Fibroblast of upper back skin (primary cell): ENCODE measurements around the gene ATP13A1.
"Not testable (repeated sequence)": the region's sequence is repeated elsewhere in the genome, so short reads cannot be mapped to it uniquely, and the experiment has no call there.

Source experiments
- DNase-seq: peaks from one replicate; pipeline ENCODE4 v3.0.0-alpha.2; 2013

The ATP13A1 gene

DNA sequence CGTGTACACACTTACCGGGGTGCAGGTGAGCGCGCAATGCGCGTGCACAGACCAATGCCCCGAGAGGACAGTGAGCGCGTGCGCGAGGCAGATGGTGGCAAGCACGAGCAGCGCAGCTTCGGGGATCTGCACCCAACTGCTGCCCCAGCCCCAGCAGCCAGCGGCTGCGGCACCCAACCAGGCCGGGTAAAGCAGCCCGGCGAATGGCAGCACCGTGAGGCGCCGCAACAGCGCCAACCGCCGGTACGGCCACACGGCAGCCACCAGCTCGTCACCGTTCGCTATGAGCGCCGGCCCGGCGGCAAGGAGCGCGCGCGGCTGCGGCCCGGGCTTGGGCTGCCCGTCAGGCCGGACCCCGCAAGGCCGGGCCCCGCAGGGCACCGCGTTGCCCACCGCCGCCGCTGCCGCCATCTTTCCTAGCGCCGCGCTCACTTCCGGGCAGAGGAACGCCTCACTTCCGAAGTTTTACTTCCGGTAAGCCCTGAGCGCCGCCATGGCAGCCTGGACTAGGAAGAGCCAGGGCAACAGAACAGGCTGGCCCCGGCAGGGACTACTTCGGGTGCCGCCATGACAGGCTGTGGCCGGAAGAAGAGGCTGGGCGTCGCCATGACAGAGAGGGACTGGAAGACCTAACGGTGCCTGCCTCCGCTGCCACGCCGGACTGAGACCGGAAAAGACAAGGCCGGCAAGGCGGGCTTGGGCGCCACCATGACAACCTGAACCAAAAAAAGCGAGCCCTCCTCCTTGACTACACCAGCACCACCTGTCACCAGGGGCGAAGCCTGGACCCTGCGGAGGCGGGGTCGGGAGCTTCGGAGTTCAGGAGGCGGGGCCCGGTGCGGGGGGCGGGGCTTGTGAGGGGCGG lies at the start of gene ATP13A1:
TSS of gene ATP13A1 (minus strand) at position 421 of the 865 bp plus-strand sequence. CDS start at position 411, 10 bp downstream.
- peak; percentile 98 for DNase-seq

DNA sequence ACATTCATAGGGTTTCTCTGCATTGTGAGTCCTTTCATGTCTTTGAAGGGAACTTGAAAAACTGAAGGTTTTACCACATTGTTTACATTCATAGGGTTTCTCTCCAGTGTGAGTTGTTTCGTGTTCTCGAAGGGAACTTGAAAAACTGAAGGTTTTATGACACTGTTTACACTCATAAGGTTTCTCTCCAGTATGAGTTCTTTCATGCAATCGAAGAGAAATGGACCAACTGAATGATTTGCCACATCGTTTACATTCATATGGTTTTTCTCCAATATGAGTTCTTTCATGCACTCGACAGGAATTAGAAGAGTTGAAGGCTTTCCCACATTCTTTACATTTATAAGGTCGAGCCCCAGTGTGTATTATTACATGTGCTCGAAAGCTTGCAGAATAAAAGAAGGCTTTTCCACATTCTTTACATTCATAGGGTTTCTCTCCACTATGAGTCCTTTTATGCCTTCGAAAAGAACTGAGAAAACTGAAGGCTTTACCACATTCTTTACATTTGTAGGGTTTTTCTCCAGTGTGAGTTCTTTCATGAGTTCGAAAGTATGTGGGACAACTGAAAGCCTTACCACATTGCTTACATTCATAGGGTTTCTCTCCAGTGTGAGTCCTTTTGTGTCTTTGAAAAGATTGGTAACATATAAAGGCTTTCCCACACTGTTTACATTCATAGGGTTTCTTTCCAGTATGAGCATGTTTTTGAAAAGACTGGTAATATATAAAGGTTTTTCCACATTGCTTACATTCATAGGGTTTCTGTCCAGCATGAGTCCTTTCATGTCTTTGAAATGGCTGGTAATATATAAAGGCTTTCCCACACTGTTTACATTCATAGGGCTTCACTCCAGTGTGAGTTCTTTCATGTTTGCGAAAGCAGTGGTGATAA lies 48.7 kb upstream of the ATP13A1 start:
- DNase-seq: no peak

GRCh38 chr19:19711306-19711933 lies 47.9 kb upstream of the ATP13A1 start:
- no peak for DNase-seq

GRCh38 chr19:19710506-19710905 lies 47.0 kb upstream of the ATP13A1 start:
- no peak for DNase-seq

- no peak for DNase-seq
These were observed 41.4 kb upstream of the ATP13A1 start for GRCh38 chr19:19704836-19705235.

DNA sequence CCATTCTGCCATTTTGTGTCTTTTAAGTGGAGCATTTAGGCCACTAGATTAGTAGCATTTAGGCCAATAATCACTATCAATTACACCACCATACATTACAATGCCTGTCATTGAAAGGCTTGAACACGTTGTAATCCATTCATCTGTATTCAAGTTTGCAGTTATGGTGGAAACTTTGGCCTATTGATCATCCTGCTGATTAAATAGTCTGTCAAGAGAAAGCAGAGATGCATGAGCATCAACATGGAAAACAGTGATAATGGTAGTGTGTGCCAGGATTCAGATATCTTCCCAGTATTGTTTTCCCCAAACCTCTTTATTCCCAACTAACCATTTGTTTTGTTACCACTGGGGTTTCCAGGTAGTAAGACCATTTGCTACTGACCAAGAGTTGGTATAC lies 37.0 kb upstream of the ATP13A1 start:
- not testable (repeated sequence) for DNase-seq

DNA sequence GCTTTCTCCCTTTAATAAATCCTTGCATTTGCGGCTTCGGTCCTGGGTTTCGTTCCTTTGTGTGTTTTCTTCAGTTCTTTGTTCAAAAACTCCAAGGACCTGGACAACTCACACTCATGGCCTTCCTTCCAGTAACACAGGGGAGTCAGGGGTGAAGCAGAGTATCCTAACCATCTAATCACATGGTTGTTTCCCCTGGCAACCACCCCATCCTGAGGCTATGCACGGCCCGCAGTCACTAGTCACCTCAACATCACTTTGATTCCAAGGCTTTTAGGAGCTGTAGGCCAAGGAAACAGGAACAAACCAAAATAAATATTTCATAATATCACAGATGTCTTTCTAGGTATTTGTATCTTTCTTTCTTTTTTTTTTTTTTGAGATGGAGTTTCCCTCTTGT lies 34.1 kb upstream of the ATP13A1 start:
- no peak for DNase-seq

- no peak for DNase-seq
These were observed 32.9 kb upstream of the ATP13A1 start for GRCh38 chr19:19696386-19696785.

GRCh38 chr19:19691683-19692082 lies 28.2 kb upstream of the ATP13A1 start:
- no peak for DNase-seq

DNA sequence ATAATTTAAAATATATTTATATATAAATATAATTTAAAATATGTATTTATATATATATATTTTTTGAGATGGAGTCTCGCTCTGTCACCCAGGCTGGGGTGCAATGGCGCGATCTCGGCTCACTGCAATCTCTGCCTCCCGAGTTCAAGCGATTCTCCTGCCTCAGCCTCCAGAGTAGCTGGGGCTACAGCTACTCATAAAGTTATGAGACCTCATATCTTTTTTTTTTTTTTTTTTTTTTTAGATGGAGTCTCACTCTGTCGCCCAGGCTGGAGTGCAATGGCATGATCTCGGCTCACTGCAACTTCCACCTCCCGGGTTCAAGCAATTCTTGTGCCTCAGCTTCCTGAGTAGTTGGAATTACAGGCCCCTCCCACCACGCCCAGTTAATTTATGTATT lies 25.5 kb upstream of the ATP13A1 start:
- DNase-seq: not testable (repeated sequence)

GRCh38 chr19:19687090-19687489 lies 23.6 kb upstream of the ATP13A1 start:
- DNase-seq: no peak

DNA sequence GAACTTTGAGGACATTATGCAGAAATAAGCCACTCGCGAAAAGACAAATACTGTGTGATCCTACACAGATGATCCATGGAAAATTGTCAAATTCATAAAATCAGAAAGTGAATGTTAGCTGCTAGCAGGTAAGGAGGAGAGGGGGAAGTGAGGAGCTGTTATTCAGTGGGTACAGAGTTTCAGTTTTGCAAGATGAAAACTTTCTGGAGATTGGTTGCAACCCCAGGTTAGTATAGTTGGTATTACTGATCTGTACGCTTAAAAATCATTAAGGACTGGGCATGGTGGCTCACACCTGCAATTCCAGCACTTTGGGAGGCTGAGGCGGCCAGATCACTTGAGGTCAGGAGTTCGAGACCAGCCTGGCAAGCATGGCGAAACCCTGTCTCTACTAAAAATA lies 23.1 kb upstream of the ATP13A1 start:
- DNase-seq: no peak

DNA sequence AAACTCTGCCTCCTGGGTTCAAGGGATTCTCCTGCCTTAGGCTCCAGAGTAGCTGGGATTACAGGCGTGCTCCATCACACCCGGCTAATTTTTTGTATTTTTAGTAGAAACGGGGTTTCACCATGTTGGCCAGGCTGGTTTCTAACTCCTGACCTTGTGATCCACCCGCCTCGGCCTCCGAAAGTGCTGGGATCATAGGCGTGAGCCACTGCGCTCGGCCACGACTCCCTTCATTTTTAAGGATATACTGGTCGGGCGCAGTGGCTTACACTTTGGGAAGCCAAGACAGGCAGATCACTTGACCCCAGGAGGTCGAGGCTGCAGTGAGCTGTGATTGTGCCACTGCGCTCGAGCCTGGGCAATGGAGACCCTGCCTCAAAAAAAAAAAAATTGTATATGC lies 22.6 kb upstream of the ATP13A1 start:
- not testable (repeated sequence) for DNase-seq

DNA sequence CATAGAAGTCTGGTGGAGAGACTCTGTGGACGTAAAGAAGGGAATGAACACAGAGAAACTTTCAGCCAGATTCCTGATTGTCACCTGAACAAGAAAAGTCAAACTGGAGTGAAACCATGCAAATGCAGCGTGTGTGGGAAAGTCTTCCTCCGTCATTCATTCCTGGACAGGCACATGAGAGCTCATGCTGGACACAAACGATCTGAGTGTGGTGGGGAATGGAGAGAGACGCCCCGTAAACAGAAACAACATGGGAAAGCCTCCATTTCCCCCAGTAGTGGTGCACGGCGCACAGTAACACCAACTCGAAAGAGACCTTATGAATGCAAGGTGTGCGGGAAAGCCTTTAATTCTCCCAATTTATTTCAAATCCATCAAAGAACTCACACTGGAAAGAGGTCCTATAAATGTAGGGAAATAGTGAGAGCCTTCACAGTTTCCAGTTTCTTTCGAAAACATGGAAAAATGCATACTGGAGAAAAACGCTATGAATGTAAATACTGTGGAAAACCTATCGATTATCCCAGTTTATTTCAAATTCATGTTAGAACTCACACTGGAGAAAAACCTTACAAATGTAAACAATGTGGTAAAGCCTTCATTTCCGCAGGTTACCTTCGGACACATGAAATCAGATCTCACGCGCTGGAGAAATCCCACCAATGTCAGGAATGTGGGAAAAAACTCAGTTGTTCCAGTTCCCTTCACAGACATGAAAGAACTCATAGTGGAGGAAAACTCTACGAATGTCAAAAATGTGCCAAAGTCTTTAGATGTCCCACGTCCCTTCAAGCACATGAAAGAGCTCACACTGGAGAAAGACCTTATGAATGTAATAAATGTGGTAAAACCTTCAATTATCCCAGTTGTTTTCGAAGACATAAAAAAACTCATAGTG lies 15.9 kb upstream of the ATP13A1 start:
- DNase-seq: no peak

GRCh38 chr19:19677579-19677978 lies 14.1 kb upstream of the ATP13A1 start:
- DNase-seq: no peak

DNA sequence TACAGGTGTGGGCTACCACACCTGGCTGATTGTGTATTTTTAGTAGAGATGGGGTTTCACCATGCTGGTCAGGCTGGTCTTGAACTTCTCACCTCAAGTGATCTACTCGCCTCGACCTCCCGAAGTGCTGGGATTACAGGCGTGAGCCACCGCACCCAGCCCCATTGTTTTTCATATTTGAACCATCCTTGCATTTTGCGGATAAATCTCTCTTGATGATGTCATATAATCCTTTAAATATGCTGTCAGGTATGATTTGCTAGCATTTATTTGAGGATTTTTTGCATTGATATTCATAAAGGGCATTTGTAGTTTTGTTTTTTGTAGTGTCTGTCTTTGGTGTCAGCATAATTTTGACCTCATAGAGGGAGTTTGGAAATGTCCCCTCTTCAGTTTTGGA lies 10.8 kb upstream of the ATP13A1 start:
- DNase-seq: no peak

DNA sequence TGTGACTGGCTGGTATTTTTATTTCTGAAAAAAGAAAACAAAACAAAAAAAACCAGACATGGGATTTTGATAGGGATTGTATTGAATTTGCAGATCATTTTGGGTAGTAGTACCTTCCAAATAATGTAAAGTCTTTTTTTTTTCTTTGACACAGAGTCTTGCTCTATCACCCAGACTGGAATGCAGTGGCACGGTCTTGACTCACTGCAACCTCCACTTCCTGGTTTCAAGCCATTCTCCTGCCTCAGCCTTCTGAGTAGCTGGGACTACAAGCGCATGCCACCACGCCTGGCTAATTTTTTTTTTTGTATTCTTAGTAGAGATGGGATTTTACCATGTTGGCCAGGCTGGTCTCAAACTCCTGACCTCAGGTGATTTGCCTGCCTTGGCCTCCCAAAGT lies 9.3 kb upstream of the ATP13A1 start:
- no peak for DNase-seq

GRCh38 chr19:19670070-19670551 lies 6.6 kb upstream of the ATP13A1 start:
- no peak for DNase-seq

DNA sequence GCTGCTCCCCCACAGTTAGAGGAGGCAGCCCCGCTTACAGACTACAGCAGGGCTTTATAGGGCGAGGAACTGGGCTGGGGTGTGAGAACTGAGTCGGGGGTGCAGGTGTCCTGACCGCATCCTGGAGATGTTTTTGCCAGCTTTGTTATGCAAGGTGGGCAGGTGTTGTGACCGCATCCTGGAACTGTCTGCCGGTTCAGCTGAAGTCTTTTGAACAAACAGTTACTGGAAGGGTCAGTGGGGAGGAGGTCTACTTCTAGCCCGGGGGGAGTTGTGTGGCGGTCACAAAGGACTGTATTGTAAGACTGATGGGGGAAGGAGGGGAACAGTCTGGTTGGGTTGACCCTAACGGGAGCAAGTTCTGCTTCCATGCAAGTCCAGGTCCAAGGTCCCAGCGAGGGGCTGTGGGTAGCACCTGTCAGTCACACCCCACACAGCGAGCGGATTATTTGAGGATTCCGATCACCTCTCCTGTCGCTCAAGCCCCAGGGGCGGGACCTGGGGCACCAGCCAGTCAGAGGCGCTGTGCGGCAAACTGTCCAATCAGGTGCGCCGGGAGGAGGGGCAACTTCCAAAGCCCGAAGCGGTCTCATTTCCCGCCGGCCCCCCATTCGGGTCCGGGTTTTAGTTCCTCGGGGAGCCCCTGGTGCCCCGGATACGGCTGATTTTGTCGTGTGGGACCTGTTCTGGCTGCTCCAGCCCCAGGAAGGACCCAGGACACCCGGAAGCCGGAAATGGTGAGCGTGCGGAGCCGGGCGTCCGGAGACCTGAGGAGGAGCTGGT lies 4.9 kb upstream of the ATP13A1 start, which contains the start of gene ZNF101:
TSS of gene ZNF101 (plus strand) at position 610 of the 783 bp plus-strand sequence. CDS start at position 735, 125 bp downstream.
- peak; percentile 88 for DNase-seq

DNA sequence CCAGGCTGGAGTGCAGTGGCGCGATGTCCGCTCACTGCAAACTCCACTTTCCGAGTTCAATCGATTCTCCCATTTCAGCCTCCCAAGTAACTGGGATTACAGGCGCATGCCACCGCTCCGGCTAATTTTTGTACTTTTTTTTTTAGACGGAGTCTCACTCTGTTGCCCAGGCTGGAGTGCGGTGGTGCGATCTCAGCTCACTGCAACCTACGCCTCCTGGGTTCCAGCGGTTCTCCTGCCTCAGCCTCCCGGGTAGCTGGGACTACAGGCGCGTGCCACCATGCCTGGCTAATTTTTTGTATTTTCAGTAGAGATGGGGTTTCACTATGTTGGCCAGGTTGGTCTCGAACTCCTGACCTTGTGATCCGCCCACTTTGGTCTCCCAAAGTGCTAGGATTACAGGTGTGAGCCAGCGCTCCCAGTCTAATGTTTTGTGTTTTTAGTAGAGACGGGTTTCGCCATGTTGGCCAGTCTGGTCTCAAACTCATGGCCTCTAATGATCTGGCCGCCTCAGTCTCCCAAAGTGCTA lies 2.0 kb upstream of the ATP13A1 start:
- not testable (repeated sequence) for DNase-seq

- DNase-seq: no peak
These were observed 613 bp downstream of the ATP13A1 start for GRCh38 chr19:19662871-19663255.
